ENCODE results near the gene CDH11. TPM values are rescaled to one million over a fixed set of nuclear protein-coding genes. Genes with fewer than 3 reads are reported as not detected.
A peak's percentile ranks its signal among the peaks of the same experiment; 100 is the strongest.

The CDH11 gene
- polyA plus RNA-seq, 1 experiment, result 276 TPM

- DNase-seq (ENCODE audit: low read depth, low spot score), result no peak
Measured at GRCh38 chr16:64919929-64920607, 201.8 kb downstream of the CDH11 start.

GRCh38 chr16:64919141-64919540, 202.7 kb downstream of the CDH11 start:
- CTCF ChIA-PET, result no interaction called here
- no peak for TF ChIP-seq CTCF (IDR thresholded peaks at IDR 0.05; ENCODE audit: low read depth, low read length)
- H3K4me3 ChIP-seq (ENCODE audit: low read depth, low read length), result no peak overlapping the region
- H3K9me3 ChIP-seq (ENCODE audit: control insufficient read depth, insufficient read depth, low read length), result no peaks in the 10 kb centered on the region
- H3K27ac ChIP-seq (ENCODE audit: low read depth, low read length), result no peak overlapping the region
- H3K27me3 ChIP-seq (ENCODE audit: control insufficient read depth, insufficient read depth, low read length), result no peaks in the 10 kb centered on the region
- DNase-seq (ENCODE audit: low read depth, low spot score), result no peak
- POLR2A ChIA-PET, result no interaction called here

More at GRCh38 chr16:64919929-64920607, 201.8 kb downstream of the CDH11 start:
- Histone ChIP-seq H3K9me3 (ENCODE audit: control insufficient read depth, insufficient read depth, low read length) (no peaks in the 10 kb centered on the region), H3K4me3 (ENCODE audit: low read depth, low read length) (no peak overlapping the region), H3K27ac (ENCODE audit: low read depth, low read length) (no peak overlapping the region), H3K27me3 (ENCODE audit: control insufficient read depth, insufficient read depth, low read length) (no peaks in the 10 kb centered on the region)
- no peak for TF ChIP-seq CTCF (IDR thresholded peaks at IDR 0.05; ENCODE audit: low read depth, low read length)
- CTCF ChIA-PET, result no interaction called here
- POLR2A ChIA-PET, result no interaction called here

- no peak for TF ChIP-seq CTCF (IDR thresholded peaks at IDR 0.05; ENCODE audit: low read depth, low read length)
- no peaks in the 10 kb centered on the region for H3K27me3 ChIP-seq (ENCODE audit: control insufficient read depth, insufficient read depth, low read length)
- H3K9me3 ChIP-seq (ENCODE audit: control insufficient read depth, insufficient read depth, low read length), result no peaks in the 10 kb centered on the region
- no peak for DNase-seq (ENCODE audit: low read depth, low spot score)
- no peak overlapping the region for H3K27ac ChIP-seq (ENCODE audit: low read depth, low read length)
- POLR2A ChIA-PET, result no interaction called here
- CTCF ChIA-PET, result no interaction called here
- no peak overlapping the region for H3K4me3 ChIP-seq (ENCODE audit: low read depth, low read length)
Measured at GRCh38 chr16:64916051-64916450, 205.8 kb downstream of the CDH11 start.

GRCh38 chr16:64910356-64910755, 211.5 kb downstream of the CDH11 start:
- H3K27me3 ChIP-seq (ENCODE audit: control insufficient read depth, insufficient read depth, low read length), result no peaks in the 10 kb centered on the region
- peak overlapping the region; percentile 59 for H3K27ac ChIP-seq (ENCODE audit: low read depth, low read length)
- POLR2A ChIA-PET, result interaction anchor here (0.8 to 1.4 kb wide), 2 partner anchors 46 to 158 kb away, joined by 5 to 9 read pairs; no protein-coding TSS in a partner anchor
- CTCF ChIA-PET, result interaction anchor here (1.3 kb wide), 1 partner anchor 455 kb away, joined by 3 read pairs; no protein-coding TSS in a partner anchor
- H3K9me3 ChIP-seq (ENCODE audit: control insufficient read depth, insufficient read depth, low read length), result no peaks in the 10 kb centered on the region
- H3K4me3 ChIP-seq (ENCODE audit: low read depth, low read length), result 0 out of 2 replicates have a peak overlapping the region, but pooled peaks have one; percentile 1
- peak; percentile 71 for DNase-seq (ENCODE audit: low read depth, low spot score)
- TF ChIP-seq CTCF (IDR thresholded peaks at IDR 0.05; ENCODE audit: low read depth, low read length), result no peak

- DNase-seq (ENCODE audit: low read depth, low spot score), result no peak
- POLR2A ChIA-PET, result no interaction called here
- CTCF ChIA-PET, result no interaction called here
Measured at GRCh38 chr16:64907844-64908243, 214.0 kb downstream of the CDH11 start.

More at GRCh38 chr16:64907844-64908243, 214.0 kb downstream of the CDH11 start:
- Histone ChIP-seq H3K9me3 (ENCODE audit: control insufficient read depth, insufficient read depth, low read length) (no peaks in the 10 kb centered on the region), H3K27ac (ENCODE audit: low read depth, low read length) (no peak overlapping the region), H3K4me3 (ENCODE audit: low read depth, low read length) (no peak overlapping the region), H3K27me3 (ENCODE audit: control insufficient read depth, insufficient read depth, low read length) (no peaks in the 10 kb centered on the region)
- TF ChIP-seq CTCF (IDR thresholded peaks at IDR 0.05; ENCODE audit: low read depth, low read length), result no peak

Measured in AG04450 (cell line).